ENCODE results near the gene ADK.

DNA sequence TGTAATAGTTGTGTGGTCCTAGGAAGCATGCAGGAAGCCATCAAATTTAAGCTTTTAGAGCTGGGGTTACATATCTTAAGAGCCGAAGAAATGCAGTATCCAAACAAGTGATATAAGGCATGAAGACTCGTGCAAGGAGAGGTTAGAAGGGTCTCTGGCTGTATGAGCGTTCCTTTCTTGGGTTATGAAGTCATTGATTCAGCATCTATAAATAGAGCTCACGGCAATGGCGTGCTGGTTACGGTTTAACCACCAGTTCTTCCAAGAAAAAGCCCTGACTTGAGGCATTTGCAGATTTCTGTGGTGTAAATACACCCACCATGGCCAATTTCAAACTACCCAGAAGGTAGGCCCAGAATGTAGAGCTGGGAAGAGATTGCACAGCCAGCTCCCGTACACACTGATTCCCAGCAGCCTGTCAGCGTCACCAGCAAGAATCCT is 603.4 kb downstream of the ADK start:
- TF ChIP-seq, protein P1, sequence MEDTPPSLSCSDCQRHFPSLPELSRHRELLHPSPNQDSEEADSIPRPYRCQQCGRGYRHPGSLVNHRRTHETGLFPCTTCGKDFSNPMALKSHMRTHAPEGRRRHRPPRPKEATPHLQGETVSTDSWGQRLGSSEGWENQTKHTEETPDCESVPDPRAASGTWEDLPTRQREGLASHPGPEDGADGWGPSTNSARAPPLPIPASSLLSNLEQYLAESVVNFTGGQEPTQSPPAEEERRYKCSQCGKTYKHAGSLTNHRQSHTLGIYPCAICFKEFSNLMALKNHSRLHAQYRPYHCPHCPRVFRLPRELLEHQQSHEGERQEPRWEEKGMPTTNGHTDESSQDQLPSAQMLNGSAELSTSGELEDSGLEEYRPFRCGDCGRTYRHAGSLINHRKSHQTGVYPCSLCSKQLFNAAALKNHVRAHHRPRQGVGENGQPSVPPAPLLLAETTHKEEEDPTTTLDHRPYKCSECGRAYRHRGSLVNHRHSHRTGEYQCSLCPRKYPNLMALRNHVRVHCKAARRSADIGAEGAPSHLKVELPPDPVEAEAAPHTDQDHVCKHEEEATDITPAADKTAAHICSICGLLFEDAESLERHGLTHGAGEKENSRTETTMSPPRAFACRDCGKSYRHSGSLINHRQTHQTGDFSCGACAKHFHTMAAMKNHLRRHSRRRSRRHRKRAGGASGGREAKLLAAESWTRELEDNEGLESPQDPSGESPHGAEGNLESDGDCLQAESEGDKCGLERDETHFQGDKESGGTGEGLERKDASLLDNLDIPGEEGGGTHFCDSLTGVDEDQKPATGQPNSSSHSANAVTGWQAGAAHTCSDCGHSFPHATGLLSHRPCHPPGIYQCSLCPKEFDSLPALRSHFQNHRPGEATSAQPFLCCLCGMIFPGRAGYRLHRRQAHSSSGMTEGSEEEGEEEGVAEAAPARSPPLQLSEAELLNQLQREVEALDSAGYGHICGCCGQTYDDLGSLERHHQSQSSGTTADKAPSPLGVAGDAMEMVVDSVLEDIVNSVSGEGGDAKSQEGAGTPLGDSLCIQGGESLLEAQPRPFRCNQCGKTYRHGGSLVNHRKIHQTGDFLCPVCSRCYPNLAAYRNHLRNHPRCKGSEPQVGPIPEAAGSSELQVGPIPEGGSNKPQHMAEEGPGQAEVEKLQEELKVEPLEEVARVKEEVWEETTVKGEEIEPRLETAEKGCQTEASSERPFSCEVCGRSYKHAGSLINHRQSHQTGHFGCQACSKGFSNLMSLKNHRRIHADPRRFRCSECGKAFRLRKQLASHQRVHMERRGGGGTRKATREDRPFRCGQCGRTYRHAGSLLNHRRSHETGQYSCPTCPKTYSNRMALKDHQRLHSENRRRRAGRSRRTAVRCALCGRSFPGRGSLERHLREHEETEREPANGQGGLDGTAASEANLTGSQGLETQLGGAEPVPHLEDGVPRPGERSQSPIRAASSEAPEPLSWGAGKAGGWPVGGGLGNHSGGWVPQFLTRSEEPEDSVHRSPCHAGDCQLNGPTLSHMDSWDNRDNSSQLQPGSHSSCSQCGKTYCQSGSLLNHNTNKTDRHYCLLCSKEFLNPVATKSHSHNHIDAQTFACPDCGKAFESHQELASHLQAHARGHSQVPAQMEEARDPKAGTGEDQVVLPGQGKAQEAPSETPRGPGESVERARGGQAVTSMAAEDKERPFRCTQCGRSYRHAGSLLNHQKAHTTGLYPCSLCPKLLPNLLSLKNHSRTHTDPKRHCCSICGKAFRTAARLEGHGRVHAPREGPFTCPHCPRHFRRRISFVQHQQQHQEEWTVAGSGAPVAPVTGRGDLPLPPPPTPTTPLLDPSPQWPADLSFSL (CRISPR knock-in tag; IDR thresholded peaks at IDR 0.05): no peak
- TF ChIP-seq ZNF615 (CRISPR knock-in tag; IDR thresholded peaks at IDR 0.05; ENCODE audit: borderline replicate concordance): no peak
- TF ChIP-seq SNRNP70 (IDR thresholded peaks at IDR 0.05; ENCODE audit: low read depth, low read length): no peak
- TF ChIP-seq RBM39 (IDR thresholded peaks at IDR 0.05; ENCODE audit: low read depth, low read length, poor library complexity, severe bottlenecking): no peak
- no peak for TF ChIP-seq ZFP37 (CRISPR knock-in tag; IDR thresholded peaks at IDR 0.05; ENCODE audit: borderline replicate concordance)
- TF ChIP-seq SIN3A (IDR thresholded peaks at IDR 0.05; ENCODE audit: borderline replicate concordance, low read depth, low read length): no peak
